ENCODE results near the gene TMPRSS11E.

DNA sequence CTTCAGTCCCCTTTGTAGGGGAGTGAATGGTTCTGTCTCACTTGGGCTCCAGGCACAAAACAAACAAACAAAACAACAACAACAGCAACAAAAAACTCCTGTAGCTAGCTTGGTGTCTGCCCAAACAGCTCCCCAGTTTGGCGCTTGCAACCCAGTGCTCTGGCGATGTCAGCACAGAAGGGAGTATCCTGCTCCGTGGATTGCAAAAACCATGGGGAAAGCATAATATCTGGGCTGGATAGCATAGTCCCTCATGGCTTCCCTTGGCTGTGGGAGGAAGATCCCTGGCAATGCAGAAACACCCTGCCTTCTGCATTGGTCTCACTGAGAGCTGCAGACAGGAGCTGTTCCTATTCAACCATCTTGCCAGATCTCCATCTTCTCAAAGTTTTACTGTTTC is 89.1 kb downstream of the TMPRSS11E start:
- TF ChIP-seq POLR2AphosphoS5 (IDR thresholded peaks at IDR 0.05) = no peak
- TF ChIP-seq, protein P1, sequence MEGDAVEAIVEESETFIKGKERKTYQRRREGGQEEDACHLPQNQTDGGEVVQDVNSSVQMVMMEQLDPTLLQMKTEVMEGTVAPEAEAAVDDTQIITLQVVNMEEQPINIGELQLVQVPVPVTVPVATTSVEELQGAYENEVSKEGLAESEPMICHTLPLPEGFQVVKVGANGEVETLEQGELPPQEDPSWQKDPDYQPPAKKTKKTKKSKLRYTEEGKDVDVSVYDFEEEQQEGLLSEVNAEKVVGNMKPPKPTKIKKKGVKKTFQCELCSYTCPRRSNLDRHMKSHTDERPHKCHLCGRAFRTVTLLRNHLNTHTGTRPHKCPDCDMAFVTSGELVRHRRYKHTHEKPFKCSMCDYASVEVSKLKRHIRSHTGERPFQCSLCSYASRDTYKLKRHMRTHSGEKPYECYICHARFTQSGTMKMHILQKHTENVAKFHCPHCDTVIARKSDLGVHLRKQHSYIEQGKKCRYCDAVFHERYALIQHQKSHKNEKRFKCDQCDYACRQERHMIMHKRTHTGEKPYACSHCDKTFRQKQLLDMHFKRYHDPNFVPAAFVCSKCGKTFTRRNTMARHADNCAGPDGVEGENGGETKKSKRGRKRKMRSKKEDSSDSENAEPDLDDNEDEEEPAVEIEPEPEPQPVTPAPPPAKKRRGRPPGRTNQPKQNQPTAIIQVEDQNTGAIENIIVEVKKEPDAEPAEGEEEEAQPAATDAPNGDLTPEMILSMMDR (IDR thresholded peaks at IDR 0.05) = no peak
